ENCODE data around the gene ANTXR1. TPM values are rescaled to one million over a fixed set of nuclear protein-coding genes. Genes with fewer than 3 reads are reported as not detected.

ANTXR1 gene
- total RNA-seq, 1 experiment from 2014 or later, result 0.27 TPM

DNA sequence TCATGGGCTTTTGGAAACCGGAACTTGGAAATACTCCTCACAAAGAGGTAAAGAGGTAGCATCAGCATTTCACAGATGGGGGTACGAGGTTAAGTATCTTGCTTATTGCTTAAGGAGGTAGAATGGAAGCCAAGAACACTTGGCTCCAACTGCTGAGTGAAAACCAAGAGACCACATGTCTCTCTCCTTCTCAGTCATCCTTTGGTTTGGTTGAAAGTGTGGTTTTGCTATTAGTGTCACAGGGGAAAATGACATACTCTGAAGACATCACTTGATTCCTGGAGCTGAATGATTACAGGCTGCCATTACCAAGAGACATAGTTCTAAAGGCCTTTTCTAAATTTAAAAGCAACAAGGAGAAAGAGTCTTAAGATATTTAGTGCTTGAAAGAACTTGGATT lies 41.5 kb downstream of the ANTXR1 start:
- BruUV-seq (replicated peaks), result no TSS peak
- Mint-ChIP-seq H3K36me3 (ENCODE audit: insufficient read depth, unreplicated experiment) (no peaks in the 10 kb centered on the region), H3K4me3 (ENCODE audit: unreplicated experiment) (no peak overlapping the region), H3K9me3 (ENCODE audit: unreplicated experiment) (no peaks in the 10 kb centered on the region), H3K27ac (ENCODE audit: unreplicated experiment) (no peak overlapping the region), H3K4me1 (ENCODE audit: low read depth, unreplicated experiment) (no peaks in the 10 kb centered on the region), H3K27me3 (ENCODE audit: insufficient read depth, unreplicated experiment) (peaks cover 14% of the 10 kb centered on the region)
- CTCF ChIA-PET, result no interaction called here
- Histone ChIP-seq H3K27me3 (replicated peaks; ENCODE audit: control insufficient read depth, insufficient read depth, low read length) (no peaks in the 10 kb centered on the region; the same call in 1 of the 2 replicates), H3K4me3 (ENCODE audit: low read depth, low read length) (no peak overlapping the region), H3K36me3 (ENCODE audit: control insufficient read depth, insufficient read depth, low read length) (no peaks in the 10 kb centered on the region), H3K9me3 (peaks cover 3% of the 10 kb centered on the region; the same call in 1 of the 2 replicates), H3K4me1 (no peaks in the 10 kb centered on the region)
- DNase-seq, result no peak
- POLR2A ChIA-PET, result no interaction called here
- TF ChIP-seq, protein P1, sequence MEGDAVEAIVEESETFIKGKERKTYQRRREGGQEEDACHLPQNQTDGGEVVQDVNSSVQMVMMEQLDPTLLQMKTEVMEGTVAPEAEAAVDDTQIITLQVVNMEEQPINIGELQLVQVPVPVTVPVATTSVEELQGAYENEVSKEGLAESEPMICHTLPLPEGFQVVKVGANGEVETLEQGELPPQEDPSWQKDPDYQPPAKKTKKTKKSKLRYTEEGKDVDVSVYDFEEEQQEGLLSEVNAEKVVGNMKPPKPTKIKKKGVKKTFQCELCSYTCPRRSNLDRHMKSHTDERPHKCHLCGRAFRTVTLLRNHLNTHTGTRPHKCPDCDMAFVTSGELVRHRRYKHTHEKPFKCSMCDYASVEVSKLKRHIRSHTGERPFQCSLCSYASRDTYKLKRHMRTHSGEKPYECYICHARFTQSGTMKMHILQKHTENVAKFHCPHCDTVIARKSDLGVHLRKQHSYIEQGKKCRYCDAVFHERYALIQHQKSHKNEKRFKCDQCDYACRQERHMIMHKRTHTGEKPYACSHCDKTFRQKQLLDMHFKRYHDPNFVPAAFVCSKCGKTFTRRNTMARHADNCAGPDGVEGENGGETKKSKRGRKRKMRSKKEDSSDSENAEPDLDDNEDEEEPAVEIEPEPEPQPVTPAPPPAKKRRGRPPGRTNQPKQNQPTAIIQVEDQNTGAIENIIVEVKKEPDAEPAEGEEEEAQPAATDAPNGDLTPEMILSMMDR (IDR thresholded peaks at IDR 0.05; ENCODE audit: insufficient read depth in 1 of 2, low read depth in 1 of 2, low read length in 1 of 2, severe bottlenecking in 1 of 2, unreplicated experiment in 1 of 2), result no peak
- intact Hi-C loops (cut with micrococcal nuclease; ENCODE audit: unreplicated experiment), result no loop called here

DNA sequence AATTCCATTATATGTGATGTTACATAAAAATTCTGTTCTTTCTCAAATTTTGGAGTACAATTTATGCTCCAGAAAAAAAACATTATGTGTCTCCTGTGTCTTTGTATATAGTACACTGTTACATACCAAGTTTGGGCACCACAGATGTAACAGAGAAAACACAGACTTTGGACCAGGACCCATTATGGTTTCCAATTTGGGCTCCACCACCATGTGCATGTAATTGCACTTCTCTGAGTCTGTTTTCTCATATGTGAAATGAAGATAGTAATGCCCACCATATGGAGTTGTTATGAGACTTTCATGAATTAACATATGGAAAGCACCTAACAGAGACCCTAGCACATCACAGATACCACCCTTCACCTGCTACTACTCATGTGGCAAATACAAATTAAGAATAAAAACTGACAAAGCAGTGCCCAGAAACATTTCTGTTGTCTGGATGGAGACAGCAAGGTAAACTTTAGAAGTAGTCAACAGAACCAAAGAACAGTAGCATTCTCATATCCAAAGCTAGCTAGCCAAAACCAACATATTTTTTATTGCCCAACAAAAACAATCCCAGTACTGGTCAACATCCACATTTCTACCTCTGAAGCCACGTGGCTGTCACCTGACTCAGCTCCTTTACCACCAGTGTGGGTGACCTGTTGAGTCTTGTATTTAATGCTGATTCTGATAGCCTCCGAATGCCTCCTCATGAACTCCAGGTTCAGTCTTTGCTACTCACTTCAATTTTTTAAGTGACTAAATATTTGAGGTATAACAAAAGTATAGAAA lies 42.9 kb downstream of the ANTXR1 start:
- Histone ChIP-seq H3K4me3 (ENCODE audit: low read depth, low read length) (no peak overlapping the region), H3K27me3 (replicated peaks; ENCODE audit: control insufficient read depth, insufficient read depth, low read length) (no peaks in the 10 kb centered on the region; the same call in 1 of the 2 replicates), H3K36me3 (ENCODE audit: control insufficient read depth, insufficient read depth, low read length) (no peaks in the 10 kb centered on the region), H3K9me3 (peaks cover 3% of the 10 kb centered on the region; the same call in 1 of the 2 replicates), H3K4me1 (no peaks in the 10 kb centered on the region)
- Mint-ChIP-seq H3K4me3 (ENCODE audit: unreplicated experiment) (no peak overlapping the region), H3K9me3 (ENCODE audit: unreplicated experiment) (no peaks in the 10 kb centered on the region), H3K36me3 (ENCODE audit: insufficient read depth, unreplicated experiment) (no peaks in the 10 kb centered on the region), H3K4me1 (ENCODE audit: low read depth, unreplicated experiment) (no peaks in the 10 kb centered on the region), H3K27ac (ENCODE audit: unreplicated experiment) (no peak overlapping the region), H3K27me3 (ENCODE audit: insufficient read depth, unreplicated experiment) (peaks cover 10% of the 10 kb centered on the region)
- ChIA-PET CTCF (no interaction called here), POLR2A (no interaction called here)
- intact Hi-C loops (cut with micrococcal nuclease; ENCODE audit: unreplicated experiment), result no loop called here
- BruUV-seq (replicated peaks), result no TSS peak
- no peak for DNase-seq
- TF ChIP-seq, protein P1 (IDR thresholded peaks at IDR 0.05; ENCODE audit: insufficient read depth in 1 of 2, low read depth in 1 of 2, low read length in 1 of 2, severe bottlenecking in 1 of 2, unreplicated experiment in 1 of 2), result no peak

DNA sequence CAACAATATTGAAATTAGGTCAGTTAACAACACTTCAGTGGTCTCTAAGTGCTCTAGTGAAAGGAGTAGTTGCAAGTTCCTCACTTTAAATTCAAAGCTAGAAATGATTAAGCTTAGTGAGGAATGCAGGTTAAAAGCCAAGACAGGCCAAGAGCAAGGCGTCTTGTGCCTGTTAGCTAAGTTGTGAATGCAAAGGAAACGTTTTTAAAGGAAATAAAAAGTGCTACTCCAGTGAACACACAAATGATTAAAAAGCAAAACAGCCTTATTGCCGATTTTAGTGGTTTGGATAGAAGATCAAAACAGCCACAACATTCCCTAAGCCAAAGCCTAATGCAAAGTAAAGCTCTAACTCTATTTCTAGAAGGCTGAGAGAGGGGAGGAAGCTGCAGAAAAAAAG lies 44.7 kb downstream of the ANTXR1 start:
- Mint-ChIP-seq H3K27ac (ENCODE audit: unreplicated experiment) (no peak overlapping the region), H3K4me3 (ENCODE audit: unreplicated experiment) (no peak overlapping the region), H3K9me3 (ENCODE audit: unreplicated experiment) (no peaks in the 10 kb centered on the region), H3K27me3 (ENCODE audit: insufficient read depth, unreplicated experiment) (peaks cover 5% of the 10 kb centered on the region), H3K4me1 (ENCODE audit: low read depth, unreplicated experiment) (peaks cover 15% of the 10 kb centered on the region), H3K36me3 (ENCODE audit: insufficient read depth, unreplicated experiment) (no peaks in the 10 kb centered on the region)
- Histone ChIP-seq H3K4me3 (ENCODE audit: low read depth, low read length) (no peak overlapping the region), H3K4me1 (peaks cover 13% of the 10 kb centered on the region), H3K36me3 (ENCODE audit: control insufficient read depth, insufficient read depth, low read length) (no peaks in the 10 kb centered on the region), H3K27me3 (replicated peaks; ENCODE audit: control insufficient read depth, insufficient read depth, low read length) (no peaks in the 10 kb centered on the region; the same call in 1 of the 2 replicates), H3K9me3 (0 out of 2 replicates have a peak, but pooled peaks cover 2% of the 10 kb centered on the region)
- TF ChIP-seq, protein P1 (IDR thresholded peaks at IDR 0.05; ENCODE audit: insufficient read depth in 1 of 2, low read depth in 1 of 2, low read length in 1 of 2, severe bottlenecking in 1 of 2, unreplicated experiment in 1 of 2), result no peak
- intact Hi-C loops (cut with micrococcal nuclease; ENCODE audit: unreplicated experiment), result no loop called here
- no peak for DNase-seq
- no TSS peak for BruUV-seq (replicated peaks)
- ChIA-PET CTCF (no interaction called here), POLR2A (no interaction called here)

Measured in Caco-2 (cell line).